ENCODE measurements around the gene TSHZ2. TPM values are rescaled to one million over a fixed set of nuclear protein-coding genes. Genes with fewer than 3 reads are reported as not detected.

Gene TSHZ2
- total and polyA plus RNA-seq, 12 donors: 1.5 to 6.2 (median 4.5) TPM

GRCh38 chr20:53210041-53210440, 237.9 kb downstream of the TSHZ2 start:
- intact Hi-C loops (cut with DNase I): loop anchor here in 2 of 10 donors (10.0 kb wide), 2 partner anchors 335 to 895 kb away; no protein-coding TSS in a partner anchor
- DNase-seq: no peak
- WGBS, 2 donors: 85 to 88% methylated on average over 13 of the region's 13 CpGs
- H3K4me3 ChIP-seq: no peak overlapping the region
- H3K27ac ChIP-seq: no peak overlapping the region
- ATAC-seq: no peak
- H3K4me1 ChIP-seq: no peaks in the 10 kb centered on the region
- H3K9me3 ChIP-seq: no peaks in the 10 kb centered on the region
- H3K27me3 ChIP-seq: no peaks in the 10 kb centered on the region
- TF ChIP-seq, protein P1, sequence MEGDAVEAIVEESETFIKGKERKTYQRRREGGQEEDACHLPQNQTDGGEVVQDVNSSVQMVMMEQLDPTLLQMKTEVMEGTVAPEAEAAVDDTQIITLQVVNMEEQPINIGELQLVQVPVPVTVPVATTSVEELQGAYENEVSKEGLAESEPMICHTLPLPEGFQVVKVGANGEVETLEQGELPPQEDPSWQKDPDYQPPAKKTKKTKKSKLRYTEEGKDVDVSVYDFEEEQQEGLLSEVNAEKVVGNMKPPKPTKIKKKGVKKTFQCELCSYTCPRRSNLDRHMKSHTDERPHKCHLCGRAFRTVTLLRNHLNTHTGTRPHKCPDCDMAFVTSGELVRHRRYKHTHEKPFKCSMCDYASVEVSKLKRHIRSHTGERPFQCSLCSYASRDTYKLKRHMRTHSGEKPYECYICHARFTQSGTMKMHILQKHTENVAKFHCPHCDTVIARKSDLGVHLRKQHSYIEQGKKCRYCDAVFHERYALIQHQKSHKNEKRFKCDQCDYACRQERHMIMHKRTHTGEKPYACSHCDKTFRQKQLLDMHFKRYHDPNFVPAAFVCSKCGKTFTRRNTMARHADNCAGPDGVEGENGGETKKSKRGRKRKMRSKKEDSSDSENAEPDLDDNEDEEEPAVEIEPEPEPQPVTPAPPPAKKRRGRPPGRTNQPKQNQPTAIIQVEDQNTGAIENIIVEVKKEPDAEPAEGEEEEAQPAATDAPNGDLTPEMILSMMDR (IDR thresholded peaks at IDR 0.05): no peak
- no peaks in the 10 kb centered on the region for H3K36me3 ChIP-seq

DNA sequence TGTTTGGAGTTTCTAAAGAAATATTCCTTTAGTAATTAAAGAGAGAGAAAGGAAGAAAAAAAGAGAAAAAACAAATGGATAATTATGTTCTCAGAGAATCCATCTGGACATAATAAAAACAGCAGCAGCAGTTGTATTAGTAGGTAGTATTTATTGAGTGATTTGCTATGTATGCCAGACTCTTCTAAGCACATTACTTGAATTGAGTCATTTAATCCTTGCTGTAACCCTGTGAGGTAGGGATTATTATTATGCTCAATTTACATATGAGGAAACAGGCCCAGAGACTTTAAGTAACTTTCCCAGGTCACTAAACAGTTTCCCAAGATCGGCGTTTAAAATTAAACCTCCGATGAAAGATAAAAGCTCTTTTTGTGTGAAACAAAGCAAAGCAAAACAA, 238.8 kb downstream of the TSHZ2 start:
- Histone ChIP-seq H3K36me3 (no peaks in the 10 kb centered on the region), H3K27ac (no peak overlapping the region), H3K27me3 (peaks cover 0 to under 1% (median 0%) of the 10 kb centered on the region in 7 donors), H3K9me3 (no peaks in the 10 kb centered on the region), H3K4me1 (no peaks in the 10 kb centered on the region), H3K4me3 (no peak overlapping the region)
- DNase-seq: no peak
- intact Hi-C loops (cut with DNase I): loop anchor here in 2 of 10 donors (10.0 kb wide), 2 partner anchors 334 to 896 kb away; no protein-coding TSS in a partner anchor
- TF ChIP-seq, protein P1 (IDR thresholded peaks at IDR 0.05): no peak
- whole genome bisulfite sequencing, 2 donors: 93% methylated on average over 3 of the region's 3 CpGs
- no peak for ATAC-seq

- H3K4me3 ChIP-seq: no peak overlapping the region
- TF ChIP-seq, protein P1 (IDR thresholded peaks at IDR 0.05): no peak
- 89 to 93% methylated on average over 5 of the region's 5 CpGs for WGBS, 2 donors
- intact Hi-C loops (cut with DNase I): loop anchor here in 2 of 10 donors (10.0 kb wide), 2 partner anchors 333 to 897 kb away; no protein-coding TSS in a partner anchor
- no peaks in the 10 kb centered on the region for H3K9me3 ChIP-seq
- no peaks in the 10 kb centered on the region for H3K36me3 ChIP-seq
- H3K4me1 ChIP-seq: peaks cover 0 to 6% (median 5%) of the 10 kb centered on the region in 9 donors
- H3K27ac ChIP-seq: no peak overlapping the region
- DNase-seq (no peak), ATAC-seq (no peak)
- peaks cover 0 to 9% (median 0%) of the 10 kb centered on the region in 7 donors for H3K27me3 ChIP-seq
Measured at GRCh38 chr20:53212018-53212417, 239.9 kb downstream of the TSHZ2 start.

DNA sequence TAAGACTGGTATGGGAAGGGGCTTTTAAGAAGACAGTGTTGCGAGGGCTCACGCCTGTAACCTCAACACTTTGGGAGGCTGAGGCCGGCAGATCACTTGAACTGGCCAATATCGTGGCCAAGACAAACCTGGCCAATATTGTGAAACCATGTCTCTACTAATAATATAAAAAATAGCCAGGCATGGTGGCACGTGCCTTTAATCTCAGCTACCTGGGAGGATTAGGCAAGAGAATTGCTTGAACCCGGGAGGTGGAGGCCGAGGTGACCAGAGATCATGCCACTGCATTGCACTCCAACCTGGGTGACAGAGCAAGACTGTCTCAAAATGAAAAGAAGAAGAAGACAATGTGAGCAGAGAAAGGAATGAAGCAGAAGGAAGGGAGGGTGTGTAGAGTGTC, 242.2 kb downstream of the TSHZ2 start:
- peaks cover 0 to 9% (median 6%) of the 10 kb centered on the region in 9 donors for H3K4me1 ChIP-seq
- H3K36me3 ChIP-seq: no peaks in the 10 kb centered on the region
- peaks cover 0 to 17% (median 0%) of the 10 kb centered on the region in 7 donors for H3K27me3 ChIP-seq
- DNase-seq (no peak), ATAC-seq (no peak)
- no peak overlapping the region for H3K4me3 ChIP-seq
- H3K27ac ChIP-seq: no peak overlapping the region
- 96 to 98% methylated on average over 7 of the region's 7 CpGs for WGBS, 2 donors
- intact Hi-C loops (cut with DNase I): loop anchor here in 2 of 10 donors (10.0 kb wide), 2 partner anchors 330 to 900 kb away; no protein-coding TSS in a partner anchor
- TF ChIP-seq, protein P1 (IDR thresholded peaks at IDR 0.05): no peak
- H3K9me3 ChIP-seq: no peaks in the 10 kb centered on the region

Measured in heart right ventricle (tissue), 16 donors.